Measurements from ENCODE around the gene YBEY. TPM values are rescaled to one million over a fixed set of nuclear protein-coding genes. Genes with fewer than 3 reads are reported as not detected.

The YBEY gene
- total and polyA plus RNA-seq, 2 experiments from 2014 or later = 16.4 to 19.1 TPM

DNA sequence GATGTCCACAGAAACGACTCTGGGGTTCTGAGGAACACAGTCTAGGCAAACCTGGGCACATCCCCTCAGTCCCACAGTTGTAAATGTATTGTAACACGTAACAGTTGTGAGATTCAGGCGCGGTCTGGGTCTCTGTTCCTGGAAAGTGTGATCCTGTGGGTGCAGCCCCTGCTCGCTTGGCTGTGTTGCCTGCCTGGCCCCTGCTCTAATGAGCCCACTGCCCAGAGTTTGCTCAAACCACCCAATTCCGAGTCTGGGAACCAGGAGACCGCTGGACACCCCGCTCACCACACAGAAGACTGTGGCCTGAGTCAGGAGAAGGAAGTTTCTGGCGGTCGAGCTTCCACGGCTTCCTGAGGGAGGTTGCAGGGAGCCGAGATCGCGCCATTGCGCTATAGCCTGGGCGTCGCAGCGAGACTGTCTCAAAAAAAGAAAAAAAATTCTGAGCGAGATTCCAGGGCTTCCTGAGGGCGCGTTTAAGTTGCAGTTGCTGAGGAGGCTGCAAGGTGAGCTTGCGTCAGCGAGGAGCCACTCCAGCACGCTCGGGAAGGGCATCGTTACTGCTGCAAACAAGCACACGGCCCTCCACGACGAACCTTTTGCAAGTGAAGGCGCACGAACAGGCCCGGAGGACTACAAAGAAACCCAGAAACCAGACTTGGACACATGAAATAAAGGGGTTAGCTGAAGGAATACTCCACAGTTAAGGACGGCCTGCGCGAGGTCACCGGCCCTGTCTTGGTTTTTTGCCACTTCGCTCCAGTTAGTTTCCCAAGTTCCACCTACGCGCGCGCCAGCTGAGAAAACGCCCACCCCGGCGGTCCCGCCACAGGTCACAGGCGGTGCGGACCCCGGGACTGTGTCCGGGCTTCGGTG, 36.4 kb downstream of the YBEY start:
- peaks cover 67% of the 10 kb centered on the region for H3K79me2 ChIP-seq (ENCODE audit: insufficient read depth)

GRCh38 chr21:46323227-46323709, 37.1 kb downstream of the YBEY start:
- peak; percentile 60 for DNase-seq
- TF ChIP-seq EZH2phosphoT487 (IDR thresholded peaks at IDR 0.05; ENCODE audit: insufficient read depth, low read depth) (no peak), EZH2 (IDR thresholded peaks at IDR 0.05; ENCODE audit: insufficient read depth, poor library complexity, severe bottlenecking) (no peak)
- peak overlapping the region; percentile 42 for H3K27ac ChIP-seq
- H3K9ac ChIP-seq = peak overlapping the region; percentile 96
- H2AFZ ChIP-seq = peak overlapping the region; percentile 76
- no peaks in the 10 kb centered on the region for H3K9me3 ChIP-seq (ENCODE audit: low read depth)
- H3K4me2 ChIP-seq (ENCODE audit: unreplicated experiment) = peak overlapping the region; percentile 81
- H4K20me1 ChIP-seq (ENCODE audit: insufficient read depth) = no peaks in the 10 kb centered on the region
- H3K9me2 ChIP-seq (ENCODE audit: insufficient read depth) = no peaks in the 10 kb centered on the region
- no peaks in the 10 kb centered on the region for H3K27me3 ChIP-seq (replicated peaks; ENCODE audit: insufficient read depth)
- H3F3A ChIP-seq (ENCODE audit: insufficient read depth) = peaks cover 13% of the 10 kb centered on the region
- H3K79me2 ChIP-seq (ENCODE audit: insufficient read depth) = peaks cover 74% of the 10 kb centered on the region
- peak overlapping the region; percentile 91 for H3K4me3 ChIP-seq
- peaks cover 19% of the 10 kb centered on the region for H3K4me1 ChIP-seq (ENCODE audit: insufficient read depth)
- WGBS, 2 experiments (ENCODE audit: low coverage in 1 of 2, low lambda C conversion rate in 2 of 2, missing lambda C conversion rate in 2 of 2) = 1 to 2% methylated on average over 33 of the region's 34 CpGs
- H3K36me3 ChIP-seq (ENCODE audit: low read depth) = no peaks in the 10 kb centered on the region
- in situ Hi-C loops (cut with MboI) = no loop called here

More for the DNA sequence above, 36.4 kb downstream of the YBEY start:
- Histone ChIP-seq H3K9me3 (ENCODE audit: low read depth) (no peaks in the 10 kb centered on the region), H3K27ac (peak overlapping the region; percentile 42), H3K9me2 (ENCODE audit: insufficient read depth) (no peaks in the 10 kb centered on the region), H3K4me2 (ENCODE audit: unreplicated experiment) (peak overlapping the region; percentile 81), H3K9ac (peak overlapping the region; percentile 96), H2AFZ (peak overlapping the region; percentile 76), H3K27me3 (replicated peaks; ENCODE audit: insufficient read depth) (no peaks in the 10 kb centered on the region), H3K36me3 (ENCODE audit: low read depth) (no peaks in the 10 kb centered on the region), H3F3A (ENCODE audit: insufficient read depth) (peaks cover 13% of the 10 kb centered on the region), H3K4me1 (ENCODE audit: insufficient read depth) (peaks cover 19% of the 10 kb centered on the region), H4K20me1 (ENCODE audit: insufficient read depth) (no peaks in the 10 kb centered on the region), H3K4me3 (peak overlapping the region; percentile 91)
- TF ChIP-seq EZH2phosphoT487 (IDR thresholded peaks at IDR 0.05; ENCODE audit: insufficient read depth, low read depth) (no peak), EZH2 (IDR thresholded peaks at IDR 0.05; ENCODE audit: insufficient read depth, poor library complexity, severe bottlenecking) (no peak)
- in situ Hi-C loops (cut with MboI) = no loop called here
- 7% methylated on average over 49 to 50 of the region's 50 CpGs for WGBS, 2 experiments (ENCODE audit: low coverage in 1 of 2, low lambda C conversion rate in 2 of 2, missing lambda C conversion rate in 2 of 2)
- DNase-seq = peak; percentile 77

- peaks cover 79% of the 10 kb centered on the region for H3K79me2 ChIP-seq (ENCODE audit: insufficient read depth)
- peak within 1 kb of the TSS; percentile 91 for H3K4me3 ChIP-seq
- H4K20me1 ChIP-seq (ENCODE audit: insufficient read depth) = no peaks in the 10 kb centered on the region
- H3K9me2 ChIP-seq (ENCODE audit: insufficient read depth) = no peaks in the 10 kb centered on the region
- H3K9me3 ChIP-seq (ENCODE audit: low read depth) = no peaks in the 10 kb centered on the region
- no peaks in the 10 kb centered on the region for H3K36me3 ChIP-seq (ENCODE audit: low read depth)
- in situ Hi-C loops (cut with MboI) = no loop called here
- peak; percentile 99 for DNase-seq
- no peaks in the 10 kb centered on the region for H3K27me3 ChIP-seq (replicated peaks; ENCODE audit: insufficient read depth)
- peak within 1 kb of the TSS; percentile 97 for H3K27ac ChIP-seq
- peak within 1 kb of the TSS; percentile 79 for H2AFZ ChIP-seq
- TF ChIP-seq EZH2 (IDR thresholded peaks at IDR 0.05; ENCODE audit: insufficient read depth, poor library complexity, severe bottlenecking) (no peak), EZH2phosphoT487 (IDR thresholded peaks at IDR 0.05; ENCODE audit: insufficient read depth, low read depth) (no peak)
- WGBS, 2 experiments (ENCODE audit: low coverage in 1 of 2, low lambda C conversion rate in 2 of 2, missing lambda C conversion rate in 2 of 2) = 1% methylated on average over 55 of the region's 76 CpGs
- H3K9ac ChIP-seq = peak within 1 kb of the TSS; percentile 96
- H3F3A ChIP-seq (ENCODE audit: insufficient read depth) = peaks cover 13% of the 10 kb centered on the region
- H3K4me2 ChIP-seq (ENCODE audit: unreplicated experiment) = peak within 1 kb of the TSS; percentile 94
- peaks cover 19% of the 10 kb centered on the region for H3K4me1 ChIP-seq (ENCODE audit: insufficient read depth)
Observed at GRCh38 chr21:46323710-46324389, 37.7 kb downstream of the YBEY start, which contains the start of the genes C21orf58 and PCNT. Gene C21orf58 (minus strand): TSS chr21:46323870. CDS start chr21:46322738, 1,132 bp downstream. Gene PCNT (plus strand): TSS chr21:46324156. CDS start chr21:46324229, 73 bp downstream.

- 1 to 2% methylated on average over 64 to 67 of the region's 98 CpGs for WGBS, 2 experiments (ENCODE audit: low coverage in 1 of 2, low lambda C conversion rate in 2 of 2, missing lambda C conversion rate in 2 of 2)
- peaks cover 19% of the 10 kb centered on the region for H3K4me1 ChIP-seq (ENCODE audit: insufficient read depth)
- no peaks in the 10 kb centered on the region for H3K9me2 ChIP-seq (ENCODE audit: insufficient read depth)
- peaks cover 82% of the 10 kb centered on the region for H3K79me2 ChIP-seq (ENCODE audit: insufficient read depth)
- H3K36me3 ChIP-seq (ENCODE audit: low read depth) = peaks cover 3% of the 10 kb centered on the region
- peaks cover 13% of the 10 kb centered on the region for H3F3A ChIP-seq (ENCODE audit: insufficient read depth)
- H3K4me3 ChIP-seq = peak overlapping the region; percentile 91
- peak overlapping the region; percentile 97 for H3K27ac ChIP-seq
- H3K9me3 ChIP-seq (ENCODE audit: low read depth) = no peaks in the 10 kb centered on the region
- H2AFZ ChIP-seq = peak overlapping the region; percentile 79
- in situ Hi-C loops (cut with MboI) = no loop called here
- no peak for TF ChIP-seq EZH2phosphoT487 (IDR thresholded peaks at IDR 0.05; ENCODE audit: insufficient read depth, low read depth)
- TF ChIP-seq EZH2 (IDR thresholded peaks at IDR 0.05; ENCODE audit: insufficient read depth, poor library complexity, severe bottlenecking) = no peak
- H3K9ac ChIP-seq = peak overlapping the region; percentile 96
- no peaks in the 10 kb centered on the region for H4K20me1 ChIP-seq (ENCODE audit: insufficient read depth)
- peak overlapping the region; percentile 94 for H3K4me2 ChIP-seq (ENCODE audit: unreplicated experiment)
- DNase-seq = peak; percentile 91
- H3K27me3 ChIP-seq (replicated peaks; ENCODE audit: insufficient read depth) = no peaks in the 10 kb centered on the region
Observed at GRCh38 chr21:46324390-46325072, 38.4 kb downstream of the YBEY start.

Data from GM23248 (cell line).